H9 (cell line): Measurements from ENCODE around the gene OR52A5. TPM values are rescaled to one million over a fixed set of nuclear protein-coding genes. Genes with fewer than 3 reads are reported as not detected.

ENCODE experiments used
- DNase-seq: peaks from one replicate; pipeline ENCODE4 v3.0.0-alpha.2; 2017
- H2AFZ ChIP-seq: one replicate; pipeline ENCODE4 v1.6.1; 2013; ENCODE audit warnings: mild to moderate bottlenecking, low read length, control low read depth, moderate library complexity
- H2AK5ac ChIP-seq: 2 replicates; pipeline ENCODE4 v1.6.1; 2013; ENCODE audit warnings: low read length, control low read depth, mixed read lengths; ENCODE audit not compliant: insufficient read length
- H2BK120ac ChIP-seq: one replicate; pipeline ENCODE4 v1.6.1; 2013; ENCODE audit warnings: low read depth, mild to moderate bottlenecking, low read length, control low read depth, inconsistent platforms; ENCODE audit not compliant: poor library complexity, severe bottlenecking
- H2BK12ac ChIP-seq: 2 replicates; pipeline ENCODE4 v1.6.1; 2013; ENCODE audit warnings: low read length, control low read depth, mixed read lengths, low read depth; ENCODE audit not compliant: insufficient read length
- H2BK15ac ChIP-seq: 2 replicates; pipeline ENCODE4 v1.6.1; 2013; ENCODE audit warnings: low read depth, low read length, control low read depth
- H2BK20ac ChIP-seq: one replicate; pipeline ENCODE4 v1.6.1; 2013; ENCODE audit warnings: low read depth, mild to moderate bottlenecking, low read length, control low read depth, inconsistent platforms; ENCODE audit not compliant: poor library complexity, severe bottlenecking
- H2BK5ac ChIP-seq: 2 replicates; pipeline ENCODE4 v1.6.1; 2013; ENCODE audit warnings: low read length, control low read depth, mixed read lengths; ENCODE audit not compliant: insufficient read length
- H3K14ac ChIP-seq: 2 replicates; pipeline ENCODE4 v1.6.1; 2013; ENCODE audit warnings: low read length, control low read depth; ENCODE audit not compliant: insufficient read depth
- H3K18ac ChIP-seq: 2 replicates; pipeline ENCODE4 v1.6.1; 2013; ENCODE audit warnings: low read depth, mild to moderate bottlenecking, mixed read lengths, low read length, control low read depth; ENCODE audit not compliant: insufficient read length
- H3K23ac ChIP-seq: 2 replicates; pipeline ENCODE4 v1.6.1; 2013; ENCODE audit warnings: low read length, control low read depth, mixed read lengths, low read depth; ENCODE audit not compliant: insufficient read length
- H3K23me2 ChIP-seq: 2 replicates; pipeline ENCODE4 v1.6.1; 2013; ENCODE audit warnings: low read depth, mild to moderate bottlenecking, mixed read lengths, low read length, control low read depth; ENCODE audit not compliant: insufficient read length, poor library complexity, severe bottlenecking
- H3K27ac ChIP-seq: 2 replicates; pipeline ENCODE4 v1.5.1; 2013; ENCODE audit warnings: low read length, control low read depth, mixed read lengths, low read depth; ENCODE audit not compliant: insufficient read length
- H3K27me3 ChIP-seq: 2 replicates; pipeline ENCODE4 v1.6.1; 2013; ENCODE audit warnings: low read length, control low read depth, inconsistent platforms; ENCODE audit not compliant: insufficient read depth
- H3K4ac ChIP-seq: 2 replicates; pipeline ENCODE4 v1.6.1; 2013; ENCODE audit warnings: low read depth, mild to moderate bottlenecking, control low read depth, inconsistent platforms, low read length, moderate library complexity
- H3K4me1 ChIP-seq: 2 replicates; pipeline ENCODE4 v1.6.1; 2013; ENCODE audit warnings: low read length, control low read depth, inconsistent platforms; ENCODE audit not compliant: insufficient read depth
- H3K4me2 ChIP-seq: 2 replicates; pipeline ENCODE4 v1.6.1; 2013; ENCODE audit warnings: low read length, control low read depth, mixed read lengths; ENCODE audit not compliant: insufficient read length, insufficient read depth
- H3K56ac ChIP-seq: 2 replicates; pipeline ENCODE4 v1.6.1; 2013; ENCODE audit warnings: low read depth, mild to moderate bottlenecking, mixed read lengths, low read length, control low read depth; ENCODE audit not compliant: insufficient read length
- H3K79me1 ChIP-seq: 2 replicates; pipeline ENCODE4 v1.6.1; 2013; ENCODE audit warnings: low read depth, mild to moderate bottlenecking, moderate library complexity, low read length, control low read depth, inconsistent platforms; ENCODE audit not compliant: insufficient read depth, poor library complexity, severe bottlenecking
- H3K79me2 ChIP-seq: 2 replicates; pipeline ENCODE4 v1.6.1; 2013; ENCODE audit warnings: low read length, control low read depth, inconsistent platforms; ENCODE audit not compliant: insufficient read depth
- H3K9ac ChIP-seq: 2 replicates; pipeline ENCODE4 v1.6.1; 2013; ENCODE audit warnings: low read length, control low read depth, mixed read lengths; ENCODE audit not compliant: insufficient read length; ENCODE audit errors: extremely low read depth
- H3K9me3 ChIP-seq: one replicate; pipeline ENCODE4 v1.6.1; 2013; ENCODE audit warnings: low read depth, low read length, inconsistent platforms; ENCODE audit not compliant: control insufficient read depth
- H3T11ph ChIP-seq: one replicate; pipeline ENCODE4 v1.6.1; 2013; ENCODE audit warnings: mild to moderate bottlenecking, low read length, control low read depth, inconsistent platforms
- H4K20me1 ChIP-seq: one replicate; pipeline ENCODE4 v1.6.1; 2013; ENCODE audit not compliant: control insufficient read depth, insufficient read length, insufficient read depth
- H4K5ac ChIP-seq: 2 replicates; pipeline ENCODE4 v1.6.1; 2013; ENCODE audit warnings: low read depth, mild to moderate bottlenecking, mixed read lengths, low read length, control low read depth; ENCODE audit not compliant: insufficient read length
- H4K8ac ChIP-seq: replicated peaks from 2 replicates; pipeline ENCODE4 v1.6.1; 2013; ENCODE audit warnings: low read length, control low read depth, mixed read lengths, low read depth; ENCODE audit not compliant: insufficient read length
- H4K91ac ChIP-seq: 2 replicates; pipeline ENCODE4 v1.6.1; 2013; ENCODE audit warnings: low read depth, mild to moderate bottlenecking, moderate library complexity, mixed read lengths, low read length, control low read depth; ENCODE audit not compliant: insufficient read length
- H3K27ac Mint-ChIP-seq, 3 experiments: 2 replicates in 2 of 3; 3 replicates in 1 of 3; pipeline ENCODE4 v1.8.0; 2020 to 2021; ENCODE audit warnings: mixed read lengths in 3 of 3, mild to moderate bottlenecking in 1 of 3, moderate library complexity in 1 of 3
- H3K27me3 Mint-ChIP-seq: 2 replicates; pipeline ENCODE4 v1.8.0; 2021; ENCODE audit warnings: low read depth, mild to moderate bottlenecking, moderate library complexity, mixed read lengths
- H3K36me3 Mint-ChIP-seq, 3 experiments: 2 replicates in 2 of 3; 3 replicates in 1 of 3; pipeline ENCODE4 v1.8.0; 2020 to 2021; ENCODE audit warnings: low read depth in 3 of 3, mixed read lengths in 3 of 3; ENCODE audit not compliant: insufficient read depth in 1 of 3
- H3K4me1 Mint-ChIP-seq, 2 experiments: 2 replicates each; pipeline ENCODE4 v1.8.0; 2020; ENCODE audit warnings: mixed read lengths in 2 of 2
- H3K4me3 Mint-ChIP-seq, 2 experiments: 2 replicates in 1 of 2; 3 replicates in 1 of 2; pipeline ENCODE4 v1.8.0; 2020 to 2021; ENCODE audit warnings: mild to moderate bottlenecking in 2 of 2, mixed read lengths in 2 of 2, moderate library complexity in 1 of 2
- H3K9me3 Mint-ChIP-seq, 2 experiments: 2 replicates in 1 of 2; 3 replicates in 1 of 2; pipeline ENCODE4 v1.8.0; 2020; ENCODE audit warnings: mild to moderate bottlenecking in 2 of 2, mixed read lengths in 2 of 2, moderate library complexity in 1 of 2
- total RNA-seq: library from RNA; stranded (reverse); gene quantifications from 2 replicates; pipeline ENCODE4 v1.2.1, GENCODE V29; 2021
- TF ChIP-seq, protein P1 (sequence below): fragments of 200-600 bp; sonication (generic); conservative IDR thresholded peaks from 3 replicates; pipeline ENCODE4 v1.8.0; 2021; ENCODE audit warnings: antibody characterized with exemption, mild to moderate bottlenecking

OR52A5 gene
- total RNA-seq, 1 experiment from 2014 or later, result not detected

DNA sequence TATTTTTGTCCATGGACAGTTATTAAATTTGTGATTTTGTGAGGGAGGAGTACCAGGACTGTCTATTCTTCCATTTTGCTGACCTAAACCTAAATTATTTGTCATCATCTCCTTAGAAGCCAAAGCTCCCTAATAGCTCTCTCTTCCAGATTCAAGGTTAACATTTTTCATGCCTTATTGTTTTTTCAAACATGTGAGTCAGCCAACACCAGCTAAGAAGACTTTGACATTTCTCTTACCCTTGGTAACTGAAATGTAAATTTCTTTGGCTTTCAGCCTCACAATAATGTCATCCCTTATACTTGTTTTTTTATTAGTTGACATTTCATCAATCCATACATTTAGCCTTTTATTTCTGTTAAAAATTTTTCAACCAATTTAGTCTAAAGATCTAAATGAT is 49.6 kb downstream of the OR52A5 start:
- H3K14ac ChIP-seq, result no peak overlapping the region
- H3K9me3 ChIP-seq, result no peaks in the 10 kb centered on the region
- no peak overlapping the region for H3K4me2 ChIP-seq
- no peaks in the 10 kb centered on the region for H3K36me3 Mint-ChIP-seq
- H2BK15ac ChIP-seq, result no peak overlapping the region
- peaks cover 2 to 7% of the 10 kb centered on the region in 2 experiments; a peak in 3 of 4 replicates for H3K4me1 Mint-ChIP-seq
- H3K4me1 ChIP-seq, result no peaks in the 10 kb centered on the region
- H4K5ac ChIP-seq, result no peak overlapping the region
- H4K91ac ChIP-seq, result no peak overlapping the region
- H3T11ph ChIP-seq, result no peak overlapping the region
- H3K27ac ChIP-seq, result no peak overlapping the region
- no peaks in the 10 kb centered on the region for H3K27me3 Mint-ChIP-seq
- no peaks in the 10 kb centered on the region for H3K9me3 Mint-ChIP-seq
- H2BK20ac ChIP-seq, result no peak overlapping the region
- H2BK120ac ChIP-seq, result no peak overlapping the region
- H3K23me2 ChIP-seq, result no peaks in the 10 kb centered on the region
- H3K18ac ChIP-seq, result no peak overlapping the region
- no peak overlapping the region for H4K8ac ChIP-seq
- no peak overlapping the region for H3K23ac ChIP-seq
- no peak overlapping the region for H3K27ac Mint-ChIP-seq
- H3K9ac ChIP-seq, result no peak overlapping the region
- H3K79me1 ChIP-seq, result no peaks in the 10 kb centered on the region
- H3K4me3 Mint-ChIP-seq, result no peak overlapping the region
- H2BK12ac ChIP-seq, result no peak overlapping the region
- TF ChIP-seq, protein P1, sequence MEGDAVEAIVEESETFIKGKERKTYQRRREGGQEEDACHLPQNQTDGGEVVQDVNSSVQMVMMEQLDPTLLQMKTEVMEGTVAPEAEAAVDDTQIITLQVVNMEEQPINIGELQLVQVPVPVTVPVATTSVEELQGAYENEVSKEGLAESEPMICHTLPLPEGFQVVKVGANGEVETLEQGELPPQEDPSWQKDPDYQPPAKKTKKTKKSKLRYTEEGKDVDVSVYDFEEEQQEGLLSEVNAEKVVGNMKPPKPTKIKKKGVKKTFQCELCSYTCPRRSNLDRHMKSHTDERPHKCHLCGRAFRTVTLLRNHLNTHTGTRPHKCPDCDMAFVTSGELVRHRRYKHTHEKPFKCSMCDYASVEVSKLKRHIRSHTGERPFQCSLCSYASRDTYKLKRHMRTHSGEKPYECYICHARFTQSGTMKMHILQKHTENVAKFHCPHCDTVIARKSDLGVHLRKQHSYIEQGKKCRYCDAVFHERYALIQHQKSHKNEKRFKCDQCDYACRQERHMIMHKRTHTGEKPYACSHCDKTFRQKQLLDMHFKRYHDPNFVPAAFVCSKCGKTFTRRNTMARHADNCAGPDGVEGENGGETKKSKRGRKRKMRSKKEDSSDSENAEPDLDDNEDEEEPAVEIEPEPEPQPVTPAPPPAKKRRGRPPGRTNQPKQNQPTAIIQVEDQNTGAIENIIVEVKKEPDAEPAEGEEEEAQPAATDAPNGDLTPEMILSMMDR, result no peak
- H3K27me3 ChIP-seq, result no peaks in the 10 kb centered on the region
- no peak overlapping the region for H2BK5ac ChIP-seq
- no peak overlapping the region for H2AFZ ChIP-seq
- H3K4ac ChIP-seq, result no peak overlapping the region
- no peak overlapping the region for H3K56ac ChIP-seq
- no peak overlapping the region for H2AK5ac ChIP-seq
- DNase-seq, result no peak
- H3K79me2 ChIP-seq, result no peaks in the 10 kb centered on the region
- H4K20me1 ChIP-seq, result no peaks in the 10 kb centered on the region
